AG04450 (cell line): ENCODE results near the gene PER2. TPM values are rescaled to one million over a fixed set of nuclear protein-coding genes. Genes with fewer than 3 reads are reported as not detected.

Experiments
- CTCF ChIA-PET: fragments of 300-600, 350-600 bp; formaldehyde crosslinking; extraction: SDS; loops from one replicate; lab custom pipeline; 2022; ENCODE audit warnings: antibody characterized with exemption, inconsistent platforms; lab: Charles Lee
- POLR2A ChIA-PET: fragments of 350-600 bp; formaldehyde crosslinking; extraction: SDS; loops from one replicate; lab custom pipeline; 2021; ENCODE audit warnings: antibody characterized with exemption, inconsistent platforms; lab: Yijun Ruan, JAX
- DNase-seq: peaks from one replicate; pipeline ENCODE4 v3.0.0-alpha.2; 2011; ENCODE audit warnings: low read depth, low spot score
- H3K27ac ChIP-seq: one replicate; pipeline ENCODE4 v1.5.1; 2012; ENCODE audit warnings: low read depth, low read length, control low read depth
- H3K27me3 ChIP-seq: one replicate; pipeline ENCODE4 v1.6.0; 2012; ENCODE audit warnings: low read length; ENCODE audit not compliant: control insufficient read depth, insufficient read depth
- H3K4me3 ChIP-seq: 2 replicates; pipeline ENCODE4 v1.5.1; 2011; ENCODE audit warnings: mild to moderate bottlenecking, low read depth, low read length, control low read depth
- H3K9me3 ChIP-seq: 2 replicates; pipeline ENCODE4 v1.5.1; 2012; ENCODE audit warnings: low read length; ENCODE audit not compliant: control insufficient read depth, insufficient read depth
- polyA plus RNA-seq: library from polyadenylated mRNA; depleted of rRNA; stranded (reverse); fragments of >200 nt; gene quantifications from 2 replicates; pipeline ENCODE4 v1.2.3, GENCODE V29; 2011; rRNA removed
- TF ChIP-seq, protein P1 (sequence below): IDR thresholded peaks from 2 replicates; pipeline ENCODE4 v1.5.1; 2011; ENCODE audit warnings: low read depth, low read length, control low read depth, inconsistent platforms

Gene PER2
- polyA plus RNA-seq, 1 experiment = 1.9 TPM

DNA sequence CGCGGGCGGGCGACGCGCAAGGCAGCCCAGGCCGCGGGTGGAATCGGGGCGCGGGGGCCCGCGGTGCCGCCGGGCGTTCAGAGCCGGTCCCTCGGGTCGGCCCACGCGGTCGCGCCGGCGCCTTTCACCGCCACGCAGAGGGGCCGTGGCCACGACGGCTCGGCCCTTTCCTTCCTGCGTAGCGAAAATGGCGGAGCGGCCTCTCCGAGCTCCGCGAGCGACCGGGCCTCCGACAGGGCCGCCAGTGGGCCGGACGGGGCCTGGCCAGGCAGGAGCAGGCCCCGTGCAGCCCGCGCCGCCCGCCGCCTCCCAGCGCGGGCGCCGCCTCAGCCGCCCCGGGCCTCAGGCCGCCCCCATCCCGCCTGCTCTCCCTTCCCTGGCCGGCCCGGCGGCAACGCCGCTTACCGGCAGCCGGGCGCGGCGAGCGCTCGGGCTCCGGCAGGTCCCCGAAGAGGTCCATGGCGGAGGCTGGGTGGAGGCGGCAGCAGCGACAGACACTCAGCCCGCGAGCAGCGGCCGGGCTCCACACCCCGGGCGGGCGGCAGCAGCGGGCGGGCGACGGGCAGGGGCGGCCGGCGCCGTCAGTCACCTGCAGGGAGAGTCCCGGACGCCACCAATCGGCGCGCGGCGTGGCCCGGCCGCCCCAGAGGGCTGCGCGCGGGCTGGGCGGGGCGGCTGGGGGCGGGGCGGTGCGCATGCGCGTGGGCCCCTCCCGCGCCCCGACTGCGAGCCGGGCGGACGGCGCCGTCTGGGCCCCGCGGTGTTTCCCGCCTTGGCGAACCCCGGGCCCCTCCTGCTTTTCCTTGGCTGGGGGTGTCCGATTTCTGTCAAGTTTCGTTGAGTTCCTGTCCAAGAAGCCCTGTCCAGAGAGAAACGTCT, 85.1 kb downstream of the PER2 start, which contains the start of gene ILKAP:
TSS of gene ILKAP (minus strand) at position 602 of the 879 bp plus-strand sequence. CDS start at position 460, 142 bp downstream.
- TF ChIP-seq, protein P1, sequence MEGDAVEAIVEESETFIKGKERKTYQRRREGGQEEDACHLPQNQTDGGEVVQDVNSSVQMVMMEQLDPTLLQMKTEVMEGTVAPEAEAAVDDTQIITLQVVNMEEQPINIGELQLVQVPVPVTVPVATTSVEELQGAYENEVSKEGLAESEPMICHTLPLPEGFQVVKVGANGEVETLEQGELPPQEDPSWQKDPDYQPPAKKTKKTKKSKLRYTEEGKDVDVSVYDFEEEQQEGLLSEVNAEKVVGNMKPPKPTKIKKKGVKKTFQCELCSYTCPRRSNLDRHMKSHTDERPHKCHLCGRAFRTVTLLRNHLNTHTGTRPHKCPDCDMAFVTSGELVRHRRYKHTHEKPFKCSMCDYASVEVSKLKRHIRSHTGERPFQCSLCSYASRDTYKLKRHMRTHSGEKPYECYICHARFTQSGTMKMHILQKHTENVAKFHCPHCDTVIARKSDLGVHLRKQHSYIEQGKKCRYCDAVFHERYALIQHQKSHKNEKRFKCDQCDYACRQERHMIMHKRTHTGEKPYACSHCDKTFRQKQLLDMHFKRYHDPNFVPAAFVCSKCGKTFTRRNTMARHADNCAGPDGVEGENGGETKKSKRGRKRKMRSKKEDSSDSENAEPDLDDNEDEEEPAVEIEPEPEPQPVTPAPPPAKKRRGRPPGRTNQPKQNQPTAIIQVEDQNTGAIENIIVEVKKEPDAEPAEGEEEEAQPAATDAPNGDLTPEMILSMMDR = no peak
- ChIA-PET POLR2A (interaction anchor here (2.5 to 3.1 kb wide), 2 partner anchors 34 to 142 kb away, joined by 6 to 14 read pairs; partner anchors contain the start of gene SCLY), CTCF (no interaction called here)
- H3K4me3 ChIP-seq = peak within 1 kb of the TSS; percentile 78
- peak within 1 kb of the TSS; percentile 22 for H3K27ac ChIP-seq
- peaks cover 6% of the 10 kb centered on the region for H3K27me3 ChIP-seq
- no peak for DNase-seq
- H3K9me3 ChIP-seq = no peaks in the 10 kb centered on the region

DNA sequence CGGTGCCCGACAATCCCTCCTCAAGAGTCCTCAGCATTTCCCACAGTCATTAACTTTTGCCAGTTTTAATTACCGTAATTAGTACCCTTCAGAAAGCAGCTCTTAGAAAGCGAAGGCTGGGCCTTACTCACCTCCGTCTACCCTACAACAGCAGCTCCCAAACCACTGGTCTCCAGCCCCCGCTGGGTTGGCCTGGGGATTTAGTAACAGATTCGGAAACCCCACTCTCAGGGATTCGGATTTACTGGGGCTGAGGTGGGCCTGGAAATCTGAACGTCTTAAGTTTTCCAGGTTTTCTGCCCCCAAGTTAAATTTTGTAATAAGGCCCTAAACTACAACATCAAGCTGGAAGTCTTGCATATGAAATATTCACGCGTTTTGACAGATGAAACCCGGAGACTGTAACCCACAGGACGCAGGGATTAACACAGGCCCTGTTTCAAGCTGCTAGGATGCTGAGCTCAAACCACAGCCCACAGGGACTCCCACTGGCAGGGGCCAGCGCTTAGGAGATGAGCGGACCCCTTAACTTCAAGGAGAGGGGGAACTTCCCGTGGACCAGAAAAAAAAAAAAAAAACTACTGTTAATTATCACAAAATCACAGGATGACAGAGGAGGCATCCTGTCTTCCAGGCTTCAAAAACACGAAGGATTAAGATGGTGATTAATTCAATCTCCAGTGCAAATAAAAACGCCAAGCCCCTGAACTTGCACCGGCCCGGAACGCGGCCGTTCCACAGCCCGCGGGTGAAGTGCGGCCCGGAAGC, 85.9 kb downstream of the PER2 start:
- ChIA-PET CTCF (interaction anchor here (0.7 kb wide), 1 partner anchor 50 kb away, joined by 3 read pairs; no protein-coding TSS in a partner anchor), POLR2A (interaction anchor here (0.7 to 3.1 kb wide), 3 partner anchors 33 to 473 kb away, joined by 6 to 14 read pairs (median 7); partner anchors contain the start of gene SCLY)
- TF ChIP-seq, protein P1 = no peak
- Histone ChIP-seq H3K27me3 (peaks cover 4% of the 10 kb centered on the region), H3K9me3 (no peaks in the 10 kb centered on the region), H3K4me3 (peak overlapping the region; percentile 78), H3K27ac (no peak overlapping the region)
- DNase-seq = no peak

Other genes starting within 250 kb of the PER2 start
- gene SCLY, start 227.6 kb downstream of the PER2 start, polyA plus RNA-seq = 11.2 TPM in 2 replicates
- gene ESPNL, start 188.3 kb downstream of the PER2 start, polyA plus RNA-seq = 1.0 TPM in 2 replicates
- gene KLHL30, start 149.9 kb downstream of the PER2 start, polyA plus RNA-seq = not detected in 2 replicates
- 2.4 and 2.9 TPM in 2 replicates for gene ERFE, start 129.6 kb downstream of the PER2 start, polyA plus RNA-seq
- gene ILKAP, start 84.9 kb downstream of the PER2 start, polyA plus RNA-seq = 29.4 and 34.9 TPM in 2 replicates
- 2.9 and 3.9 TPM in 2 replicates for gene HES6, start 48.6 kb downstream of the PER2 start, polyA plus RNA-seq
- gene TRAF3IP1, start 31.9 kb upstream of the PER2 start, polyA plus RNA-seq = 5.9 and 7.3 TPM in 2 replicates
- 29.8 and 30.5 TPM in 2 replicates for gene ASB1, start 138.3 kb upstream of the PER2 start, polyA plus RNA-seq